Astrocyte (in vitro differentiated cells and primary cell): ENCODE data around the gene CARD11. TPM values are rescaled to one million over a fixed set of nuclear protein-coding genes. Genes with fewer than 3 reads are reported as not detected.

Experiments used
- DNase-seq: peaks from one replicate; pipeline ENCODE4 v3.0.0-alpha.2; 2010; ENCODE audit warnings: low read depth
- FAIRE-seq: peaks from 2 replicates; lab custom pipeline; 2011; peaks lifted over from hg19 to GRCh38; lab: Jason Lieb, UNC
- H2AFZ ChIP-seq: 2 replicates; pipeline ENCODE4 v1.6.0; 2012; ENCODE audit warnings: low read depth, low read length, inconsistent platforms
- H3K27ac ChIP-seq: 2 replicates; pipeline ENCODE4 v1.5.1; 2011; ENCODE audit warnings: low read depth, low read length, inconsistent platforms
- H3K27me3 ChIP-seq: 2 replicates; pipeline ENCODE4 v1.6.0; 2011; ENCODE audit warnings: low read length, inconsistent platforms; ENCODE audit not compliant: insufficient read depth
- H3K36me3 ChIP-seq: 2 replicates; pipeline ENCODE4 v1.5.1; 2011; ENCODE audit warnings: low read length, inconsistent platforms; ENCODE audit not compliant: insufficient read depth
- H3K4me1 ChIP-seq: 2 replicates; pipeline ENCODE4 v1.5.1; 2011; ENCODE audit warnings: low read length, inconsistent platforms; ENCODE audit not compliant: insufficient read depth
- H3K4me2 ChIP-seq: 2 replicates; pipeline ENCODE4 v1.6.0; 2012; ENCODE audit warnings: low read length, inconsistent platforms
- H3K4me3 ChIP-seq: 2 replicates; pipeline ENCODE4 v1.5.1; 2011; ENCODE audit warnings: low read depth, mild to moderate bottlenecking, low read length, inconsistent platforms; ENCODE audit not compliant: insufficient read depth
- H3K79me2 ChIP-seq: 2 replicates; pipeline ENCODE4 v1.6.0; 2012; ENCODE audit warnings: mild to moderate bottlenecking, low read length, inconsistent platforms; ENCODE audit not compliant: insufficient read depth
- H3K9ac ChIP-seq: 2 replicates; pipeline ENCODE4 v1.6.0; 2012; ENCODE audit warnings: mild to moderate bottlenecking, low read length, inconsistent platforms
- H3K9me3 ChIP-seq: 2 replicates; pipeline ENCODE4 v1.5.1; 2012; ENCODE audit warnings: low read depth, mild to moderate bottlenecking, low read length, inconsistent platforms; ENCODE audit not compliant: insufficient read depth
- H4K20me1 ChIP-seq: 2 replicates; pipeline ENCODE4 v1.6.0; 2012; ENCODE audit warnings: low read length, inconsistent platforms; ENCODE audit not compliant: insufficient read depth
- H3K27ac Mint-ChIP-seq: one replicate; pipeline ENCODE4 v1.8.0; 2021; ENCODE audit warnings: mild to moderate bottlenecking, mixed read lengths; ENCODE audit not compliant: unreplicated experiment
- H3K27me3 Mint-ChIP-seq: one replicate; pipeline ENCODE4 v1.8.0; 2021; ENCODE audit warnings: low read depth, mixed read lengths; ENCODE audit not compliant: unreplicated experiment
- H3K36me3 Mint-ChIP-seq: one replicate; pipeline ENCODE4 v1.8.0; 2021; ENCODE audit warnings: low read depth, mixed read lengths; ENCODE audit not compliant: unreplicated experiment
- H3K4me1 Mint-ChIP-seq: one replicate; pipeline ENCODE4 v1.8.0; 2021; ENCODE audit warnings: low read depth, mixed read lengths; ENCODE audit not compliant: unreplicated experiment
- H3K4me3 Mint-ChIP-seq: one replicate; pipeline ENCODE4 v1.8.0; 2021; ENCODE audit warnings: mild to moderate bottlenecking, moderate library complexity, mixed read lengths; ENCODE audit not compliant: unreplicated experiment
- H3K9me3 Mint-ChIP-seq: one replicate; pipeline ENCODE4 v1.8.0; 2021; ENCODE audit warnings: mild to moderate bottlenecking, mixed read lengths; ENCODE audit not compliant: unreplicated experiment
- CTCF ChIP-seq: IDR thresholded peaks from 2 replicates; pipeline ENCODE4 v1.5.1; 2011; ENCODE audit warnings: low read depth, mild to moderate bottlenecking, inconsistent platforms, low read length, moderate library complexity; ENCODE audit not compliant: insufficient read depth
- EZH2 ChIP-seq: IDR thresholded peaks from 2 replicates; pipeline ENCODE4 v1.6.1; 2012; ENCODE audit warnings: mild to moderate bottlenecking, low read length, inconsistent platforms; ENCODE audit not compliant: insufficient read depth
- total RNA-seq: library from RNA; stranded (reverse); gene quantifications from 2 replicates; pipeline ENCODE4 v1.2.1, GENCODE V29; 2021

The CARD11 gene
- total RNA-seq, 1 donor from 2014 or later, result 9.5 TPM

GRCh38 chr7:2926896-2927405, 116.7 kb downstream of the CARD11 start:
- Histone ChIP-seq H3K79me2 (no peaks in the 10 kb centered on the region), H2AFZ (no peak overlapping the region), H3K4me3 (no peak overlapping the region), H3K4me2 (no peak overlapping the region), H3K9ac (no peak overlapping the region), H3K4me1 (no peaks in the 10 kb centered on the region), H3K36me3 (no peaks in the 10 kb centered on the region), H4K20me1 (no peaks in the 10 kb centered on the region), H3K27me3 (no peaks in the 10 kb centered on the region), H3K9me3 (no peaks in the 10 kb centered on the region), H3K27ac (no peak overlapping the region)
- H3K4me3 Mint-ChIP-seq, result no peak overlapping the region
- H3K4me1 Mint-ChIP-seq, result no peaks in the 10 kb centered on the region
- DNase-seq (no peak), FAIRE-seq (no peak)
- TF ChIP-seq EZH2, result no peak
- no peak for TF ChIP-seq CTCF
- peaks cover 2% of the 10 kb centered on the region for H3K27me3 Mint-ChIP-seq
- H3K27ac Mint-ChIP-seq, result no peak overlapping the region
- no peaks in the 10 kb centered on the region for H3K9me3 Mint-ChIP-seq
- peaks cover 3% of the 10 kb centered on the region for H3K36me3 Mint-ChIP-seq

- no peak overlapping the region for H3K27ac ChIP-seq
- Mint-ChIP-seq H3K4me3 (no peak overlapping the region), H3K36me3 (peaks cover 3% of the 10 kb centered on the region), H3K9me3 (no peaks in the 10 kb centered on the region), H3K4me1 (no peaks in the 10 kb centered on the region), H3K27me3 (peaks cover 2% of the 10 kb centered on the region), H3K27ac (no peak overlapping the region)
- no peak overlapping the region for H2AFZ ChIP-seq
- peaks cover 3% of the 10 kb centered on the region for H3K27me3 ChIP-seq
- H3K9me3 ChIP-seq, result no peaks in the 10 kb centered on the region
- H3K4me2 ChIP-seq, result no peak overlapping the region
- DNase-seq (no peak), FAIRE-seq (no peak)
- H3K79me2 ChIP-seq, result no peaks in the 10 kb centered on the region
- TF ChIP-seq EZH2, result no peak
- TF ChIP-seq CTCF, result no peak
- no peaks in the 10 kb centered on the region for H3K4me1 ChIP-seq
- no peaks in the 10 kb centered on the region for H3K36me3 ChIP-seq
- no peaks in the 10 kb centered on the region for H4K20me1 ChIP-seq
- no peak overlapping the region for H3K4me3 ChIP-seq
- H3K9ac ChIP-seq, result no peak overlapping the region
Observed at GRCh38 chr7:2926120-2926895, 117.4 kb downstream of the CARD11 start.
